SK-N-SH treated with all-trans-retinoic acid at 6 μM for 48 hours (cell line): ENCODE measurements around the gene TIAM2.

Experiments used
- ARNTL ChIP-seq: fragments of 450-650 bp; formaldehyde crosslinking; IDR thresholded peaks from 2 replicates; pipeline ENCODE4 v1.5.0; 2020; ENCODE audit warnings: low read depth, mild to moderate bottlenecking, moderate library complexity, borderline replicate concordance
- CSDC2 ChIP-seq: fragments of 250-450 bp; sonication (Bioruptor Pico); IDR thresholded peaks from 2 replicates; pipeline ENCODE4 v1.5.0; 2020; ENCODE audit warnings: mild to moderate bottlenecking, moderate library complexity
- ZC3H10 ChIP-seq: fragments of 250-450 bp; sonication (Bioruptor Pico); IDR thresholded peaks from 2 replicates; pipeline ENCODE4 v1.5.1; 2021; ENCODE audit warnings: mild to moderate bottlenecking, moderate library complexity
- ZNF8 ChIP-seq: fragments of 450-650 bp; formaldehyde crosslinking; IDR thresholded peaks from 2 replicates; pipeline ENCODE4 v1.5.0; 2020; ENCODE audit warnings: mild to moderate bottlenecking, moderate library complexity
- TF ChIP-seq, protein P1 (sequence below): fragments of 250-450 bp; sonication (Bioruptor Pico); IDR thresholded peaks from 2 replicates; pipeline ENCODE4 v1.5.0; 2020; ENCODE audit warnings: mild to moderate bottlenecking, moderate library complexity
- TF ChIP-seq, protein P2 (sequence below): fragments of 250-450 bp; sonication (Bioruptor Pico); IDR thresholded peaks from 2 replicates; pipeline ENCODE4 v1.5.1; 2020; ENCODE audit warnings: low read depth, mild to moderate bottlenecking, moderate library complexity

DNA sequence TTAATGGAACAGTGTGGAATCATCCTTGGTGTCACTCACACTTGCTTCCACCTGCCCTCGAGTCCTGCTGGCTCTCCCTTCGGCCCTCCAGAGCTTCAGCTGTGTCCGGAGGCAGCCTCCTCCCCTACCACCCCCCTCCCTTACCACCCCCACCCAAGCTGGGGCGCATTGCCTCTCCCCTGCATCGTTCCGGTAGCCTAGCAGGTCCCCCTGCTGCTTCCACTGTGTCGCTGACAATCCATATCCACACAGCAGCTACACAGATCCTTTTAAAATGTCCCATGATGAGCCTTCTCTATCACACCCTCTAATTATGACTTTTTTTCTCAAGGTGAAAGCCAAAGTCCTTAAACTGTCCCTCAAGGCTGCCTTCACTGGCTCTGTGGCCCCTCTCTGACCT, 117.6 kb downstream of the TIAM2 start:
- TF ChIP-seq, protein P1, sequence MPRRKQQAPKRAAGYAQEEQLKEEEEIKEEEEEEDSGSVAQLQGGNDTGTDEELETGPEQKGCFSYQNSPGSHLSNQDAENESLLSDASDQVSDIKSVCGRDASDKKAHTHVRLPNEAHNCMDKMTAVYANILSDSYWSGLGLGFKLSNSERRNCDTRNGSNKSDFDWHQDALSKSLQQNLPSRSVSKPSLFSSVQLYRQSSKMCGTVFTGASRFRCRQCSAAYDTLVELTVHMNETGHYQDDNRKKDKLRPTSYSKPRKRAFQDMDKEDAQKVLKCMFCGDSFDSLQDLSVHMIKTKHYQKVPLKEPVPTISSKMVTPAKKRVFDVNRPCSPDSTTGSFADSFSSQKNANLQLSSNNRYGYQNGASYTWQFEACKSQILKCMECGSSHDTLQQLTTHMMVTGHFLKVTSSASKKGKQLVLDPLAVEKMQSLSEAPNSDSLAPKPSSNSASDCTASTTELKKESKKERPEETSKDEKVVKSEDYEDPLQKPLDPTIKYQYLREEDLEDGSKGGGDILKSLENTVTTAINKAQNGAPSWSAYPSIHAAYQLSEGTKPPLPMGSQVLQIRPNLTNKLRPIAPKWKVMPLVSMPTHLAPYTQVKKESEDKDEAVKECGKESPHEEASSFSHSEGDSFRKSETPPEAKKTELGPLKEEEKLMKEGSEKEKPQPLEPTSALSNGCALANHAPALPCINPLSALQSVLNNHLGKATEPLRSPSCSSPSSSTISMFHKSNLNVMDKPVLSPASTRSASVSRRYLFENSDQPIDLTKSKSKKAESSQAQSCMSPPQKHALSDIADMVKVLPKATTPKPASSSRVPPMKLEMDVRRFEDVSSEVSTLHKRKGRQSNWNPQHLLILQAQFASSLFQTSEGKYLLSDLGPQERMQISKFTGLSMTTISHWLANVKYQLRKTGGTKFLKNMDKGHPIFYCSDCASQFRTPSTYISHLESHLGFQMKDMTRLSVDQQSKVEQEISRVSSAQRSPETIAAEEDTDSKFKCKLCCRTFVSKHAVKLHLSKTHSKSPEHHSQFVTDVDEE (CRISPR knock-in tag), result no peak
- TF ChIP-seq, protein P2, sequence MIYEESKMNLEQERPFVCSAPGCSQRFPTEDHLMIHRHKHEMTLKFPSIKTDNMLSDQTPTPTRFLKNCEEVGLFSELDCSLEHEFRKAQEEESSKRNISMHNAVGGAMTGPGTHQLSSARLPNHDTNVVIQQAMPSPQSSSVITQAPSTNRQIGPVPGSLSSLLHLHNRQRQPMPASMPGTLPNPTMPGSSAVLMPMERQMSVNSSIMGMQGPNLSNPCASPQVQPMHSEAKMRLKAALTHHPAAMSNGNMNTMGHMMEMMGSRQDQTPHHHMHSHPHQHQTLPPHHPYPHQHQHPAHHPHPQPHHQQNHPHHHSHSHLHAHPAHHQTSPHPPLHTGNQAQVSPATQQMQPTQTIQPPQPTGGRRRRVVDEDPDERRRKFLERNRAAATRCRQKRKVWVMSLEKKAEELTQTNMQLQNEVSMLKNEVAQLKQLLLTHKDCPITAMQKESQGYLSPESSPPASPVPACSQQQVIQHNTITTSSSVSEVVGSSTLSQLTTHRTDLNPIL (CRISPR knock-in tag), result no peak
- no peak for TF ChIP-seq ARNTL (CRISPR knock-in tag)
- TF ChIP-seq ZC3H10, result no peak
- TF ChIP-seq CSDC2 (CRISPR knock-in tag), result no peak
- TF ChIP-seq ZNF8 (CRISPR knock-in tag), result no peak
